Heart right ventricle (tissue), 16 donors: Measurements from ENCODE around the gene CYBC1. TPM values are rescaled to one million over a fixed set of nuclear protein-coding genes. Genes with fewer than 3 reads are reported as not detected.

Experiments used
- ATAC-seq, 8 donors: fragments of 200-7000 bp; cut with Tn5 transposase; one replicate each; pipeline ENCODE4 v1.9.1; 2020; ENCODE audit warnings: mild to moderate bottlenecking in 8 of 8, moderate library complexity in 8 of 8, moderate number of reproducible peaks in 1 of 8
- DNase-seq, 2 donors: peaks; one replicate each; pipeline ENCODE4 v3.0.0-alpha.2; 2020
- H3K27ac ChIP-seq, 10 donors: fragments of 200-600 bp; sonication (generic) in 2 of 10; one replicate each; pipeline versions ENCODE4 v1.5.0 to v1.8.0; 2020 to 2022; ENCODE audit warnings: mild to moderate bottlenecking in 3 of 10
- H3K27me3 ChIP-seq, 7 donors: fragments of 200-600 bp; one replicate each; pipeline ENCODE4 v1.8.0; 2021 to 2022; ENCODE audit warnings: mild to moderate bottlenecking in 2 of 7
- H3K36me3 ChIP-seq, 9 donors: fragments of 200-600 bp; sonication (generic) in 1 of 9; one replicate each; pipeline versions ENCODE4 v1.5.0 to v1.8.0; 2020 to 2022; ENCODE audit warnings: mild to moderate bottlenecking in 2 of 9
- H3K4me1 ChIP-seq, 9 donors: fragments of 200-600 bp; sonication (generic) in 1 of 9; one replicate each; pipeline versions ENCODE4 v1.5.0 to v1.8.0; 2020 to 2022; ENCODE audit warnings: mild to moderate bottlenecking in 4 of 9
- H3K4me3 ChIP-seq, 10 donors: fragments of 200-600 bp; sonication (generic) in 2 of 10; one replicate each; pipeline versions ENCODE4 v1.5.0 to v1.8.0; 2020 to 2022; ENCODE audit warnings: mild to moderate bottlenecking in 7 of 10, moderate library complexity in 2 of 10
- H3K9me3 ChIP-seq, 11 donors: fragments of 200-600 bp in 10 of 11; sonication (generic) in 2 of 11; one replicate each; pipeline versions ENCODE4 v1.5.0 to v1.8.0; 2013 to 2022; ENCODE audit warnings: mild to moderate bottlenecking in 2 of 11, control low read depth in 1 of 11, moderate library complexity in 1 of 11
- CTCF ChIP-seq, 9 donors: fragments of 200-600 bp; sonication (generic) in 2 of 9; IDR thresholded peaks; one replicate each; pipeline versions ENCODE4 v1.5.0 to v1.8.0; 2021 to 2022; ENCODE audit warnings: antibody characterized with exemption in 9 of 9, mild to moderate bottlenecking in 5 of 9, moderate library complexity in 1 of 9
- WGBS, 2 donors: extraction: QIAGEN DNeasy Blood & Tissue Kit; methylation state at CpG; one replicate each; pipeline ENCODE4 v1.1.7; 2013; ENCODE audit warnings: inconsistent platforms in 1 of 2; 5-methylcytosine and 5-hydroxymethylcytosine counted together
- intact Hi-C, 10 donors: fragments of 100-400 bp; cut with DNase I; formaldehyde crosslinking; loops; one replicate each; pipeline versions ENCODE4 v1.11.1 to v1.14.2; 2022
- polyA plus RNA-seq, 2 donors: library from polyadenylated mRNA; stranded (reverse); fragments of 200-250 nt; gene quantifications; one replicate each; pipeline ENCODE4 v1.2.3, GENCODE V29; 2013
- total RNA-seq, 10 donors: library from RNA; stranded (reverse); fragmentation: NEBNext Ultra II Directional in 3 of 10; extraction: Animal tissue kit (Norgen Biotek cat#: 25700) in 3 of 10; gene quantifications; one replicate each; pipeline versions ENCODE4 v1.2.1 to v1.2.4, GENCODE V29; 2021 to 2023
- donor health status: Arrhythmogenic right ventricular cardiomyopathy.
- donor health status: ischemic (EF 13 %, LVEDD 7.1; RV severe dilation, severe dysfunction).
- donor health status: healthy with polysubstance abuse.
- donor health status: DM: no; HTN: yes; CAD: no.
- donor health status: DM: no; HTN: no; CAD: no.
- donor health status: ischemic (EF 25% LVEDD 6.9; RV normal size, moderate dysfunction).
- donor health status: ischemic (EF 25% LVEDD 5.7; RV mildly dilated, moderate dysfunction).
- donor health status: healthy.
- donor health status: DM: yes; HTN: yes; CAD: no.
- donor health status: Ischemic cardiomyopathy.
- donor health status: ischemic (EF 35%, LVEDD 5.7; RV mildly dilated, moderate dysfunction).
- donor health status: nonischemic (EF 11% LVEDD 7.7; RV severe dilation, severe dysfunction).
- donor health status: DM: yes; HTN: yes; CAD: no.
- donor health status: PGD.
- donor health status: ischemic (EF 29% LVEDD 5.4; RV normal size, mild dysfunction).
- donor health status: nonischemic (EF 23%, LVEDD 6.1; RV moderate dilation, normal function).

CYBC1 gene
- total and polyA plus RNA-seq, 12 donors, result 13.4 to 56.6 (median 21.0) TPM

- DNase-seq (no peak), ATAC-seq (no peak)
- peaks cover 0 to 27% (median 14%) of the 10 kb centered on the region in 9 donors for H3K4me1 ChIP-seq
- peaks cover 0 to 28% (median 0%) of the 10 kb centered on the region in 9 donors for H3K36me3 ChIP-seq
- H3K27me3 ChIP-seq, result no peaks in the 10 kb centered on the region
- no peaks in the 10 kb centered on the region for H3K9me3 ChIP-seq
- no peak overlapping the region for H3K27ac ChIP-seq
- H3K4me3 ChIP-seq, result no peak overlapping the region
- intact Hi-C loops, result loop anchor here in 3 of 10 donors (5.0 to 10.0 kb wide), 2 partner anchors 58 to 205 kb away; no protein-coding TSS in a partner anchor
- no peak for TF ChIP-seq CTCF (IDR thresholded peaks at IDR 0.05)
- 90 to 94% methylated on average over 14 of the region's 14 CpGs for WGBS, 2 donors
Measured at GRCh38 chr17:82410014-82410716, 40.4 kb downstream of the CYBC1 start.

- Histone ChIP-seq H3K4me3 (no peak overlapping the region), H3K4me1 (peaks cover 0 to 19% (median 9%) of the 10 kb centered on the region in 9 donors), H3K36me3 (peaks cover 0 to 33% (median 0%) of the 10 kb centered on the region in 9 donors), H3K27ac (no peak overlapping the region), H3K27me3 (no peaks in the 10 kb centered on the region), H3K9me3 (no peaks in the 10 kb centered on the region)
- ATAC-seq (no peak), DNase-seq (no peak)
- TF ChIP-seq CTCF (IDR thresholded peaks at IDR 0.05), result no peak
- 95 to 96% methylated on average over 21 of the region's 21 CpGs for WGBS, 2 donors
- intact Hi-C loops, result no loop called here
Measured at GRCh38 chr17:82408938-82409318, 41.6 kb downstream of the CYBC1 start.

- ATAC-seq, result no peak
- WGBS, 2 donors, result 93 to 94% methylated on average over 15 of the region's 15 CpGs
- Histone ChIP-seq H3K36me3 (peaks cover 0 to 38% (median 0%) of the 10 kb centered on the region in 9 donors), H3K9me3 (no peaks in the 10 kb centered on the region), H3K27me3 (no peaks in the 10 kb centered on the region), H3K4me1 (peaks cover 0 to 19% (median 9%) of the 10 kb centered on the region in 9 donors), H3K27ac (no peak overlapping the region), H3K4me3 (no peak overlapping the region)
- TF ChIP-seq CTCF (IDR thresholded peaks at IDR 0.05), result no peak
- DNase-seq, result no peak
- intact Hi-C loops, result no loop called here
Measured at GRCh38 chr17:82408288-82408937, 42.1 kb downstream of the CYBC1 start.

- WGBS, 2 donors, result 45 to 64% methylated on average over 13 of the region's 13 CpGs
- peak; percentile 60 to 96 (median 88) for ATAC-seq
- peak; percentile 43 to 61 for DNase-seq
- peaks cover 0 to 42% (median 0%) of the 10 kb centered on the region in 9 donors for H3K36me3 ChIP-seq
- peak overlapping the region in 2 of 10 donors; percentile 25 to 42 for H3K27ac ChIP-seq
- no peak overlapping the region for H3K4me3 ChIP-seq
- no peaks in the 10 kb centered on the region for H3K9me3 ChIP-seq
- intact Hi-C loops, result no loop called here
- peaks cover 0 to 14% (median 8%) of the 10 kb centered on the region in 9 donors for H3K4me1 ChIP-seq
- no peaks in the 10 kb centered on the region for H3K27me3 ChIP-seq
- TF ChIP-seq CTCF (IDR thresholded peaks at IDR 0.05), result no peak
Measured at GRCh38 chr17:82407255-82407654, 43.3 kb downstream of the CYBC1 start.
